ES-I3 (cell line): ENCODE data around the gene GAPVD1.
A peak's percentile ranks its signal among the peaks of the same experiment; 100 is the strongest.
"Not testable (repeated sequence)": the region's sequence is repeated elsewhere in the genome, so short reads cannot be mapped to it uniquely, and the experiment has no call there.

ENCODE experiments used
- H3K36me3 ChIP-seq: 2 replicates; pipeline ENCODE4 v1.6.1; 2013; ENCODE audit warnings: mild to moderate bottlenecking, low read length, control low read depth, moderate library complexity; ENCODE audit not compliant: insufficient read depth
- H3K4me1 ChIP-seq: 2 replicates; pipeline ENCODE4 v1.6.1; 2013; ENCODE audit warnings: mild to moderate bottlenecking, control low read depth, low read length; ENCODE audit not compliant: insufficient read depth
- H3K9ac ChIP-seq: 2 replicates; pipeline ENCODE4 v1.6.1; 2013; ENCODE audit warnings: low read depth, mild to moderate bottlenecking, low read length, moderate library complexity
- H3K9me3 ChIP-seq: 2 replicates; pipeline ENCODE4 v1.6.1; 2013; ENCODE audit warnings: mild to moderate bottlenecking, low read length, moderate library complexity; ENCODE audit not compliant: control insufficient read depth, insufficient read depth

The GAPVD1 gene

DNA sequence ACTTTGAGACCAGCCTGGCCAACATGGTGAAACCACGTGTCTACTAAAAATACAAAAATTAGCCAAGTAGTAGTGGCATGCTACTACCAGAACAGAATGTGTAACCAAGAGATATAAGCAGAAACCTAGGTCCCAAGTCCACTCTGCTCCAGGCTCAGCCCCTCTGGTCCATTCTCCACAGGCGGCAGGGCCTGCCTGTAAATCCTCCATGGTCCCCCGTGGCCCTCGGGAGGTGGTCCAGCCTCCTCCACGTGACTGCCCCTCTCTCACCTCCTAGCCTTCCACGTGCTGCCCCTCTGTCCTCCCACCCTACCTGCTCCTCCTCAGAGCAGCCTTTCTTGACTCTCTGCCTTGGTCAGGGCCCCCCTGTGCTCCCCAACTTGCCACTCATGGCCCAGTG is 127.4 kb downstream of the GAPVD1 start:
- no peaks in the 10 kb centered on the region for H3K9me3 ChIP-seq
- H3K9ac ChIP-seq = no peak overlapping the region
- no peaks in the 10 kb centered on the region for H3K36me3 ChIP-seq
- peaks cover 3% of the 10 kb centered on the region; the same call in 1 of the 2 replicates for H3K4me1 ChIP-seq

DNA sequence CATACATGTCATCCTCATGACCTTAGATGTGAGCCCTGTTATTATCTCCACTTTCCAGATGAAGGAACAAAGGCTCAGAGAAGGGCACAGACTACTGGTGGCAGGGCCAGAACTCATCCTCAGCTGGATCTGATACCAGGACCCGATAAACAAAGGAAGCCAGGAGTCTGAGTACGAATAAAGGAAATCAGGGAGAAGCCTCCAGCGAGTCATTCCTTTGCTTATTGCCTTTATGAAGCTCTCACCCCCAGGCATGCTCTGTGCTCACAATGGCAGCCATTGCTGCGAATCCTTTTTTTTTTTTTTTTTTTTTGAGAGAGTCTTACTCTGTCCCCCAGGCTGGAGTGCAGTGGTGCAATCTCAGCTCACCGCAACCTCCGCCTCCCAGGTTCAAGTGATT is 130.1 kb downstream of the GAPVD1 start:
- Histone ChIP-seq H3K4me1 (peaks cover 3% of the 10 kb centered on the region; the same call in 1 of the 2 replicates), H3K36me3 (no peaks in the 10 kb centered on the region), H3K9ac (no peak overlapping the region), H3K9me3 (no peaks in the 10 kb centered on the region)

DNA sequence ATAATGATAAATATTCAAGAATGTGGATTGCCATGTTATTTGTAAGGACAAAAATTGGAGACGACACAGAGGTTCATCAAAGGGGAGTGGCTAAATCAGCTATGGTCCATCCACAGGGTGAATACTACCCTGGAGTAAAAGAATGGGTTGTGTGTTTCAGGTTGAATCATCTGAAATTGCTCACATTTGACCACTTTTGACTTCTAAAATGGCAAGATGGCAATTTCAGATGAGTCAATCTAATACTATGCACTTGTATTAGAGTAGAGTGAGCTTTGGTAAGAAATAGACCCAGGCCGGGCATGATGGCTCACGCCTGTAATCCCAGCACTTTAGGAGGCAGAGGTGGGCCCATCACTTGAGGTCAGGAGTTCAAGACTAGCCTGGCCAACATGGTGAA is 131.8 kb downstream of the GAPVD1 start:
- peaks cover 3% of the 10 kb centered on the region; the same call in 1 of the 2 replicates for H3K4me1 ChIP-seq
- no peak overlapping the region for H3K9ac ChIP-seq
- no peaks in the 10 kb centered on the region for H3K36me3 ChIP-seq
- no peaks in the 10 kb centered on the region for H3K9me3 ChIP-seq

DNA sequence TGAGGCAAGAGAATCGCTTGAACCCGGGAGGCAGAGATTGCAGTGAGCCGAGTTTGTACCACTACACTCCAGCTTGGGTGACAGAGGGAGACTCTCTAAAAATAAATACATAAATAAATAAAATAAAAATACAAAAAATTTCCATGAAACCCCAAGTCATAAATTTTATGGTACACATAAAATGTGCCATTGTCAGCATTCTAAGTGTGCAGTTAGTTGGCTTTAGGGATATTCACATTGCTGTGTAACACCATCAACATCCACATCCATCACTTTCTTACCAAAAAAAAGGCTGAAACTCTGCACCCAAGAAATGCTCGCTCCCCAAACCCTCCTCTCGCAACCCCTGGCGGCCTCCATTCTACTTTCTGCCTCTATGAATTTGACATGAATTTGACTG is 135.2 kb downstream of the GAPVD1 start:
- Histone ChIP-seq H3K9me3 (no peaks in the 10 kb centered on the region), H3K4me1 (no peaks in the 10 kb centered on the region)

DNA sequence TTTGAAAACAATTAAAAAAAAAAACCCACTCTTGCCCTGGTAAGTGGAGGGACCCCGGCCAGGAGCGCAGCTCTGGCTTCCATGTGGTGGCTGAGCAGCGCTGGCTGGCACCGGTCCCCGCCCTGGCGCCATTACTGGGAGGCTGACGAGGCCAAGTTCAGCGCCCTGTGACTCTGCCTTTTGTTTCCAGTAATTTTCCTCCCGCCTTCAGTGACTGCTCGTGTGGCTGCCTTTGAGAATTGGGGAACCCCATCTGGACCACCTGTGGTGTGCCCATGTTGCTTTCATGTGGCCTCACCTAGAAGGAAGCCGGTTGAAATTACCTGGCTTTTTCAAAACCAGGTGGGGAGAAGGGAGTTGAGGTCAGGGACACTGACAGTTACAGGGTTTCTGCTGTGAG is 136.1 kb downstream of the GAPVD1 start:
- no peaks in the 10 kb centered on the region for H3K9me3 ChIP-seq
- H3K4me1 ChIP-seq = no peaks in the 10 kb centered on the region
- H3K9ac ChIP-seq = no peak overlapping the region
- H3K36me3 ChIP-seq = no peaks in the 10 kb centered on the region

More for the DNA sequence above, 135.2 kb downstream of the GAPVD1 start:
- no peak overlapping the region for H3K9ac ChIP-seq
- no peaks in the 10 kb centered on the region for H3K36me3 ChIP-seq

DNA sequence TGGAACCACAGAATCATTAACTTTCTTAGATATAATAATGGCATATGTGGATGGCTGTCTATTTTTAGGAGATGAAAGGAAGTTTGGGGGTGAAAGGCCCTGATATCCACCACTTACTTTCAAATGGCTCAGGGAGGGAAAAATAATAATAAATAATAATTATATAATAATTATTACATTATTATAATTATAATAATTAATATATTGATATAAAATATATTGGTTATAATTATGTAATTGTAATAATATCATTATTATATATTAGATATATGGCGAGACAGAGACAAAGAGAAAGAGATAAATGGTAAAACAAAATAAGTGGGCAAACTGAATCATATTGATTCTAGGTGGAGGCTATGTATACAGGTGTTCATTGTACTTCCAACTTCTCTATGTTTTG is 136.6 kb downstream of the GAPVD1 start:
- Histone ChIP-seq H3K4me1 (no peaks in the 10 kb centered on the region), H3K9ac (no peak overlapping the region), H3K9me3 (no peaks in the 10 kb centered on the region), H3K36me3 (no peaks in the 10 kb centered on the region)

DNA sequence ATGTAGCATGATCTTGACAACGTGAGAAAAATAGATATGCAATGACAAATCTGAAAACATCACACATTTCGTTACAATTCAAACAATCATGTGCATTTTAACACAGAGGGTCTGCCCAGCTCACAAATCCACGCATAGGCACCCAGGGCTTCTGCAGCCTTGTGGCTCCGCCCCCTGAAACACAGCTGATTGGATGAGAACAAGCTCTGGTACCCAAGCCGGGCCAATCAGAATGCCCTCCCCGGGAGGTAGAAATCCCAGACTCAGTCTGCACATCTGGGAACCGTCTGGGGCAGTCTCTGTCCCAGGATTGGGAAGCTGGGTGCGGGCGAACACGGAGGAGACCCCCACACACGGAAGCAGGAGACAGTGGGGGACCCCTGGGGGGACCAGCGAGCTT is 137.5 kb downstream of the GAPVD1 start:
- H3K9me3 ChIP-seq = no peaks in the 10 kb centered on the region
- H3K36me3 ChIP-seq = no peaks in the 10 kb centered on the region
- no peak overlapping the region for H3K9ac ChIP-seq
- H3K4me1 ChIP-seq = no peaks in the 10 kb centered on the region

DNA sequence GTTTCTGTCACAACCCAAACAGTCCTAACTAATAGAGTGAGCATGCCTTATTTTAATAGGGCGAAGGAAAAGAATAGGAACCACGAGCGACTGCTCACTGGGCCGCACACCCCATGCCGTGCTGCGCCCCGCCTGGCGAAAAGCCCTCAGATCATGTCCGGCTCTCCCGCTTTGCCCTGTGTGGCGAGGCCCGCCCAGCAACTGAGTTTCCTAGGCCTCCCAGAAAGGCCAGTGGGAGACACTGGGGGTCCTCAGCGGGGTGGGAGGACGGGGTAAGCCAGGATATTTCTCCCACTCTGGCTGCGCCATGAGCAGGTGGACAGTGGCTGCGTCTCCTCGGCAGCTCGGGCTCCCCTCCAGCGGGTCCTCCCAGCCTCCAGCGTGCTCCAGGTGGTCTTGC is 138.0 kb downstream of the GAPVD1 start:
- H3K9ac ChIP-seq = no peak overlapping the region
- no peaks in the 10 kb centered on the region for H3K9me3 ChIP-seq
- no peaks in the 10 kb centered on the region for H3K4me1 ChIP-seq
- H3K36me3 ChIP-seq = no peaks in the 10 kb centered on the region

DNA sequence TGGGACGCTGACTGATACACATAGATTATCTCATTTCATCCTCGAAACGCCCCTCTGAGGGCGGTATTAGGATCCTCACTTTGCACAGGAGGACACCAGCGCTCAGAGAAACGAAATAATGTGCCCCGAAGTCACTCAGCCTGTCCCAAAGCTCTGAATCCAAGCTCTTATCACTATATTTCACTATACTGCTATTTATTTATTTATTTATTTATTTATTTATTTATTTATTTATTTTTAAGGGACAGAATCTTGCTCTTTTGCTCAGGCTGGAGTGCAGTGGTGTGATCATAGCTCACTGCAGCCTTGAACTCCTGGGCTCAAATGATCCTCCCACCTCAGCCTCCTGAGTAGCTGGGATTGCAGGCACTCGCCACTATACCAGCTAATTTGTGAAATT is 138.6 kb downstream of the GAPVD1 start:
- H3K9me3 ChIP-seq, H3K36me3 ChIP-seq, H3K4me1 ChIP-seq, H3K9ac ChIP-seq: not testable (repeated sequence)

DNA sequence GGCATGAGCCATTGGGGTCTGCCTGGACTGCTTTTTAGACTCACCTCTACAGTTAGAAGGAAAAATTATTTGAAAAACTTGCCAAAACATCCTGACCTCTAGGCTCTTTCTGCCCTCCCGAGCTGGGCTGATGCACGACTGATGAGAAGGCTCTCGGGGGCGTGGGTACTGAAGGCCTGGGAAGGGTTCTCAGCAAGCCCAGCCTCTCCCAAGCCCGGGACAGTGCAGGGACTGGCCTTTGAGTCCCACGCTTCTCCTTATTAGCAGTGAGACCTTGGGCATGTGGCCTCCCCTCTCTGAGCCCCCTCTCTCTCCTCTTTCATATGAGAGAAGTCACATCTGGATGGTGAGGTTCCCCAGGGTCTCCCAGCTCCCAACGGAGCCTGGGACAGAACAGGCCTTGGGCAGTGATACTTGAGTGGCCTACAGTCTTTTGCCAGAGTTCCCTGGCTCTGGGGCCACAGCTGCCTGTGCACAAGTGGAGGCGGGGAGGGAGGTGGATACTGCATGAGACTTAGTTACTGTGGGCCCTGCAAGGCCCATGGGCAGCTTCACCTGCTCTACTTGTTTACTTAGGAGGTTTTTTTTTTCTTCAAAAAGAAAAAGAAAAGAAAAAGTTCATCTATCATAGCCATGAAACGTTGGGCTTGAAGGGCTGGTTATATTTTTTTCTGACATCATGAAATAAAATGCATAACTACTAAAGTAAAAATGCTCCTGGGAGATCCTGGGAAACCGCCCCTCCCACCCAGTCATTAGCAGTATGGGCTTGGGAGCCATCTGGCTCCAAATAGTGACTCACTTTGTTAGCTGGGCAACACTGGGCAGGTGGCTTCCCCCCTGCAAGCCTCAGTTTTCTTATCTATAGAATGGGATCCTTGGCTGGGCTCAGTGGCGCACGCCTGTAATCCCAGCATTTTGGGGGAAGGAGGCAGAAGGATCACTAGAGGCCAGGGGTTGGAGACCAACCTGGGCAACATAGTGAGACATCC is 139.4 kb downstream of the GAPVD1 start:
- no peaks in the 10 kb centered on the region for H3K36me3 ChIP-seq
- no peaks in the 10 kb centered on the region for H3K9me3 ChIP-seq
- no peak overlapping the region for H3K9ac ChIP-seq
- no peaks in the 10 kb centered on the region for H3K4me1 ChIP-seq

DNA sequence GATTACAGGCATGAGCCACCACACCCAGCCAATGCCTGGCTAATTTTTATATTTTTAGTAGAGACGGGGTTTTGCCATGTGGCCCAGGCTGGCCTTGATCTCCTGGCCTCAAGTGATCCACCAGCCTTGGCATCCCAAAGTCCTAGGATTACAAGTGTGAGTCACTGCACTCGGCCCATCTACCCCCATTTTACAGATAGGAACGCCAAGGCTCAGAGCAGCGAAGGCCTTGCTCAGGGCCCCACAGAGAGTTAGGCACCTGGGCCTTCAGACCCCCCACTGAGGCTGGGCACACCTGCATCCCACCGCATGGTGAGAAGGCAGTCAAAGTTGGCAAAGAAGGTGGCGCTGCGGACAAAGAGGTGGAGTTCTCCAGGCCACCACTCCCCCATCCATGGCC is 143.1 kb downstream of the GAPVD1 start:
- no peaks in the 10 kb centered on the region for H3K9me3 ChIP-seq
- no peak overlapping the region for H3K9ac ChIP-seq
- peaks cover 3% of the 10 kb centered on the region; the same call in 1 of the 2 replicates for H3K4me1 ChIP-seq
- H3K36me3 ChIP-seq = no peaks in the 10 kb centered on the region

DNA sequence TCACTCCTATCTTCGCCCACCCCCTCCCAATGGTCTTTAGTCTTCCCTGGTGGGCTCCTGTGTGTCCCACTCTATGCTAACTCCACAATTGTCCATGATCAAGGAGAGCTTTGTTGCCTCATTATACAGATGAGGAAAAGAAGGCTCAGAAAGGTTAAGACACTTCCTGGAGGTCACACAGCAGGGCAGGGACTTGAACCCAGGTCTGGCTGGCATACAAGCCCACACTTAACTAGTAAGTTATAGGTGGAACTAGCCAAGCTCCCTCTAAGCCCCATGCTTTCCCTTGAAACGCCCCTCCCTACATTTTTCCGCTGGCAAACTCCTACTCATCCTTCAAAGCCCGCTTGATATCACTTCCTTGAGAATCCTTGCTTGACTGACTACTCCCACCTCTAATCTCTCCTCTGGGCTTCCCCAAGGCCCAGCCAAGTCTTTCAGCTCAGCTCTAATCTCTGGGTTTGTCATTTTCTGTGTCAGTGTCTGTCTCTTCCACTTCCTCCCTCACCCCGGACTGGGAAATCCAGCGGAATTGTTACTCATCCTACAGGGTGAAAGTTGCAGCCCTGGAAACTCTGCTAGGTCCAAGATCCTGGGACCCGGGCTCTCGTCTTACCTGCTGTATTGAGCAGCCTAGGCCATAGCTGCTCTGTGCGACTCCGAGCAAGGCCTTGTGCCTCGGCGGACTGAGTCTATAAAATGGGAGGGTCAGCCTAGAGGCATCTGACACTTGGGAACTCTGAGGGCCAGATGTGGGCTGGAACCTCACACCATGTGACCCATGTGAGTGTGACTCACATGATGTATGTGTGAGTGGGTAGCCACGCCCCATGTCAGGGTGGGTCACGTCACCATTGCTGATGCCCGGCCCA is 144.5 kb downstream of the GAPVD1 start:
- Histone ChIP-seq H3K9ac (no peak overlapping the region), H3K4me1 (peaks cover 3% of the 10 kb centered on the region; the same call in 1 of the 2 replicates), H3K9me3 (no peaks in the 10 kb centered on the region), H3K36me3 (no peaks in the 10 kb centered on the region)

DNA sequence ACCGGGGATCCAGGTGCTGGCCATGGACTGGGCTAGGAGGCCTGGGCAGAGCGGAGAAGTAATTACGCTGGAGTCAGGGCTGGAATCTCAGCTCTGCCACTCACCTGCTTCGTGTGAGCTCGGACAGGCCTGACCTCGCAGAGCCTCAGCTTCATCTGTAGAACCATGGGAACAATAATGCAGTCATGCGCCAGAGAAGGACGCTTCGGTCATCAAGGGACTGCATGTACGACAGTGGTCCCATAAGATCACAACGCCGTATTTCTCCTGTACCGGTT is 145.1 kb downstream of the GAPVD1 start:
- no peaks in the 10 kb centered on the region for H3K36me3 ChIP-seq
- no peak overlapping the region for H3K9ac ChIP-seq
- H3K9me3 ChIP-seq = no peaks in the 10 kb centered on the region
- peaks cover 3% of the 10 kb centered on the region; the same call in 1 of the 2 replicates for H3K4me1 ChIP-seq

DNA sequence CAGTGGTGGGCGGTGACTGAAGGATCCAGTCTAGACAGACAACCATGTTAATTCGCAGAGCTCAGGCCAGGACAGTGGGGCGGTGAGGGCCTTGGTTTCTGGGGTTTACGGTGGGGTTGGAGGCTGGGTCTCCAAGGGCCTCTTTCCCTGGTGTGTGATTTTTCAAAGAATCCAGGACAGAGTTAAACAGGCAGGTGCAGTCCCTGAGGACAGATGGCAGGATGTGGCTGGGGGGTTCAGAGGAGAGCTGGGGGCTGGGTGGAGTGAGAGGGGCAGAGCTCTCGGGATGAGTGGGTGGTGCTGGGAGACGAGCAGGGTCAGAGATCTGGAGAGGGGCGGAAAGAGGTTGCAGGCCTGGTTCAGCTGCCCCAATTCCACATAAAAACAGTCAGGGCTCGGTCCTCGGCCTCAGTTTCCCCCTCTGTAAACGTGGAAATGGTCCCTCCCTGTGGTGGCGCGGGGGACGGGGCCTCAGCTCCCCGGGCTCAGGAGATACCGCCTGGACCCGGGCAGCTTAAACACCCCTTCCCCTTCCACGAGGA is 145.9 kb downstream of the GAPVD1 start:
- Histone ChIP-seq H3K4me1 (peaks cover 3% of the 10 kb centered on the region; the same call in 1 of the 2 replicates), H3K9ac (peak overlapping the region; percentile 54; the same call in 1 of the 2 replicates), H3K9me3 (no peaks in the 10 kb centered on the region), H3K36me3 (no peaks in the 10 kb centered on the region)
